Motor neuron (in vitro differentiated cells): ENCODE measurements around the gene FBXO47. TPM values are rescaled to one million over a fixed set of nuclear protein-coding genes. Genes with fewer than 3 reads are reported as not detected.

Experiments used
- ATAC-seq, 8 experiments: fragments of 200-7000 bp; cut with Tn5 transposase; replicated peaks in 6 of 8; 2 replicates each; pipeline ENCODE4 v1.8.0; 2021; ENCODE audit warnings: mild to moderate bottlenecking in 8 of 8, moderate library complexity in 8 of 8
- H3K27ac ChIP-seq, 2 donors: fragments of 250-450 bp; sonication (Bioruptor Pico); 2 replicates each; pipeline ENCODE4 v1.9.0; 2021; ENCODE audit warnings: antibody characterized with exemption in 2 of 2, mild to moderate bottlenecking in 2 of 2, moderate library complexity in 1 of 2
- H3K4me1 ChIP-seq, 2 donors: fragments of 250-450 bp; sonication (Bioruptor Pico); replicated peaks in 1 of 2; 2 replicates each; pipeline ENCODE4 v1.6.1; 2021; ENCODE audit warnings: antibody characterized with exemption in 2 of 2, mild to moderate bottlenecking in 2 of 2, moderate library complexity in 1 of 2
- H3K4me3 ChIP-seq, 5 donors: fragments of 250-450 bp; sonication (Bioruptor Pico); 2 replicates each; pipeline ENCODE4 v1.9.0; 2021; ENCODE audit warnings: antibody characterized with exemption in 5 of 5, mild to moderate bottlenecking in 5 of 5, moderate library complexity in 4 of 5
- WGBS, 10 experiments: fragments of 450-650 bp; shearing (Covaris generic); methylation state at CpG; one replicate each; pipeline ENCODE4 v1.0.0; 2022; 5-methylcytosine and 5-hydroxymethylcytosine counted together
- in situ Hi-C, 9 experiments: fragments of 400-800 bp; cut with MboI; loops; one replicate each; pipeline ENCODE4 v1.15.0; 2021; ENCODE audit warnings: low sequenced_read_pairs in 9 of 9, low pct_unique_long_range_greater_than_20kb in 2 of 9; ENCODE audit not compliant: unreplicated experiment in 9 of 9
- total RNA-seq, 8 experiments: library from RNA; unstranded; fragments of 300-600 nt; gene quantifications; 2 replicates each; pipeline versions ENCODE4 v1.2.3 to v1.2.4, GENCODE V29; 2022

Gene FBXO47, protein sequence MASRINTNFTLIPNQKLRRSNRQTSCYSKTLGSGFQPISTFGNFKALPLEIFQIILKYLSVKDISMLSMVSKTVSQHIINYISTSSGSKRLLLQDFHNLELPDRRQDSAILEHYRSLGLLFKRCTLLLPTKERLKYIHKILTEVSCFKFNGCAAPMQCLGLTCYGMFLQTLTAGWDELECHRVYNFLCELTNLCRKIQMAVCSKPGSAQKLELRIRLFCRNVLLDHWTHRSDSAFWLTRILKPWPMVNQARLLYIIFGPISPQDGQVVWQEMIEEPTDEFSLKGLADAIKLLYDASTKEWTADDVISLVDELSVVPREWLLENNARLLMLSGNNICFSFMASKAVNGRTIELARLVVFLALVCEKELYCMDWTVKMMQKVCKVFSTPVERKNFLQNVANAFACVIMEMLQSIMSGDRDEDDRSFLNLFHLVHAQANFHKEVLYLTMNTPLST
- total RNA-seq: under 1 TPM in 2 of 8 experiments, not detected in 6; 0.07 to 0.20 TPM

DNA sequence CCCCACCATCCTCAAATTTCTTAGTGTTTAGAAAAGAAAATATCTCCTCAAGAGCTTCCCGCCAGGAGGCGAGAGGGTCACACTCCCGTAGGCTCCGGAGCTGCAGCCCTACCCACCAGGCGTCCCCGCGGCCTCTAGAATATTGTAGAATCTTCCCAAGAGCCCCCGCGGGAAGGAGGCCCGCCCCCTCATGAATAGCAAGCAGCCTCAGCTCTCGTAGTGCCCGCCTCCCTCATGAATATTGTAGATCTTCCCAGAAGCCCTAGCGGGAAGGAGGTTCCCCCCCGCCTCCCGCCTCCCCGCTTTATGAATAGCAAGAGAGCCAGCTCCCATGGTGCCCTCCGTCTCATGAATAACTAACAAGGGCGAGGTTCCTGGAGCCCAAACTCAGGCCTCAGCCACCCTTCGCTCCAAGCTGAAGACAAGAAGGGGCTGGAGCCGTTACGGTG lies at the start of gene FBXO47:
FBXO47 (minus strand) TSS at position 114 of the 449 bp plus-strand sequence. CDS start 4,378 bp downstream, outside the sequence.
- no peak within 1 kb of the TSS for H3K4me3 ChIP-seq
- ATAC-seq: peak; percentile 79 to 99 (median 98)
- peaks cover 0 to 7% of the 10 kb centered on the region in 2 donors for H3K4me1 ChIP-seq
- no peak within 1 kb of the TSS for H3K27ac ChIP-seq
- 0 to 80% (median 40%) methylated on average over 1 to 4 of the region's 21 CpGs; no CpG with 5 or more reads in 3 of the 10 experiments for WGBS, 10 experiments
- in situ Hi-C loops: no loop called here

DNA sequence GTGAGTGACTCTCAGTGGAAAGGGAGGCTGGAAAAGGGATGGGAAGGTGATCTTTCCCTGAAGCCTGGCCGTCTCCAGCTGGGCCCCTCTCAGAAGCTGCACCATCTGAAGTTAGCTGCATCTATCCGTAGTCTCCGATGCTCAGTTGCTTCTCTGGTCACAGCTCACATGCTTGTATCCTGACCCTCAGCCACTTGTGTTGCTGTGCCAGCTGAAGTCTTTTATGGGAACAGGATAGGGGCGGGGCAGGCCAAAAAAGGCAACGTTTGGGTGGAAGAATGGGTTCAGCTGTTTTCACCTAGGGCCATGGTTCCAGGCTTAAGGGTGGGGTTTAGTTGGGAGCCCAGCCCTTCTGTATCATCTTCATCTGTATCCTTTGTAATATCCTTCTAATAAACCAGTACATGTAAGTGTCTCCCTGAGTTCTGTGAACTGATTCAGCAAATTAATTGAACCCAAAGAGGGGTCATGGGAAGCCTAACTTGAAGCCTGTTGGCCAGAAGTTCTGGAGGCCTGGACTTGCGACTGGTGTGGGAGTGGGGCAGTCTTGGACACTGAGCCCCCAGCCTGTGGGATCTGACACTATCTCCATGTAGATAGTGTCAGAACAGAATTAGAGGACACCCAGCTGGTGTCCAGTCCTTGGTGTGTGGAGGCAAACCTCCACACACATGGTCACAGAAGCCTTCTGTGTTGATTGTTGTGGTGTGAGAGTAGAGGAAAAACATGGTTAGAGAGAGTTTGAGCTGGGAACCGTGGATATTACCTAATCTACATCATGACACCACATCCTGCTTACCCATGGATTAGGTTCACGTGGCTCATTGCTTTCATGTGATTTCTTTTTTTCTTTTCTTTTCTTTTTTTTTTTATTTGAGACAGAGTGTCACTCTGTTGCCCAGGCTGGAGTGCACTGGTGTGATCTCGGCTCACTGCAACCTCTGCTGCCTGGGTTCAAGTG lies 49.3 kb upstream of the FBXO47 start:
- no peak overlapping the region for H3K27ac ChIP-seq
- no peak overlapping the region for H3K4me3 ChIP-seq
- in situ Hi-C loops: no loop called here
- 0 to 100% (median 68%) methylated on average over 1 to 5 of the region's 9 CpGs for WGBS, 10 experiments
- no peak for ATAC-seq
- H3K4me1 ChIP-seq: peaks cover 8 to 9% of the 10 kb centered on the region in 2 donors

DNA sequence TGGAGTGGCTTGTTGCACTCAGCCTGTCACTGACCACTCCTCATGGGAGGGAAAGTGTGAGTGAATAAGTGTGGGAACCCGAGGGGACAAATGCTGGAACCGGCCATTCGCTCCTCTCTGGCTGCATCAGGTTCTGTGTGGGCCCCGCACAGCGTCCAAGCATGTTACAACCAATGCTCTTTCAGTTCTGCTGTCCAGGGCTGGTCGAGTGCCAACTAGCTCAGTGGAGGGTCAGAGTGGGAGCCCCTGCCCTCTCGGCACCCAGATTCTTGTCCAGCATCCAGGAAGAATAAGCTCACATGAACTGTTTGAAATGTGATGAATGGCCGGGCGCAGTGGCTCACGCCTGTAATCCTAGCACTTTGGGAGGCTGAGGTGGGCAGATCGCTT lies 48.3 kb upstream of the FBXO47 start:
- H3K27ac ChIP-seq: peak overlapping the region in 1 of 2 donors; percentile 79
- WGBS, 10 experiments: 60 to 100% (median 90%) methylated on average over 1 to 5 of the region's 11 CpGs; no CpG with 5 or more reads in 7 of the 10 experiments
- H3K4me1 ChIP-seq: peaks cover 8 to 9% of the 10 kb centered on the region in 2 donors
- ATAC-seq: no peak
- no peak overlapping the region for H3K4me3 ChIP-seq
- in situ Hi-C loops: no loop called here

DNA sequence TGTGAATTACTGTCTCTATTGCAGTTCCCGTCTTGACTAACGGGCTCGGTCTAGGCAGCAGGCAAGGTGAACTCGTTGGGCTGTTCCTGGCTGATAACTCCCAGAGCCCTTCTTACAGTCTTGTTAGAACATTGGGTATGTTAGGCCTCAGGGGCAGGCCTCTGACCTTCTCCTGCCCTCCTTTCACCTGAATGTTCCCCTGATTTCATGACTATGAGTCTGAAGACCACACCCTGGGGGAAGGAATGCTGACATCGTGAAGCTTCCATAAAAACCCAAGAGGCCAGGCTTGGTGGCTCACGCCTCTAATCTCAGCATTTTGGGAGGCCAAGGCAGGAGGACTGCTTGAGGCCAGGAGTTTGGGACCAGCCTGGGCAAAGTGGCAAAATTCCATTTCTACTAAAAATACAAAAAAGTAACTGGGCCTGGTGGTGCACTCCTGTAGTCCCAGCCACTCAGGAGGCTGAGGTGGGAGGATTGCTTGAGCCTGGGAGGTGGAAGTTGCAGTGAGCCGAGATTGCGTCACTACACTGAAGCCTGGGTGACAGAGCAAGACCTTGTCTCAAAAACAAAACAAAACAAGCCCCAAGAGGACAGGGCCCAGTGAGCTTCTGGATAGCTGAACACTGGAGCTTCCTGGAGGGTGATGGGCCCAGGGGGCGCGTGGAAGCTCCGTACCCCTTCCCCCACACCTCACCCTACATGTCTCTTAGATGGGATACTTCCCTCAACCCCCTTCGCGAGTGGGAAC lies 47.8 kb upstream of the FBXO47 start:
- in situ Hi-C loops: no loop called here
- Histone ChIP-seq H3K27ac (peak overlapping the region; percentile 35 to 79), H3K4me1 (peaks cover 8 to 9% of the 10 kb centered on the region in 2 donors), H3K4me3 (no peak overlapping the region)
- ATAC-seq: peak in 1 of 8 experiments; percentile 61
- WGBS, 10 experiments: 55 to 100% (median 91%) methylated on average over 1 to 9 of the region's 13 CpGs; no CpG with 5 or more reads in 2 of the 10 experiments

DNA sequence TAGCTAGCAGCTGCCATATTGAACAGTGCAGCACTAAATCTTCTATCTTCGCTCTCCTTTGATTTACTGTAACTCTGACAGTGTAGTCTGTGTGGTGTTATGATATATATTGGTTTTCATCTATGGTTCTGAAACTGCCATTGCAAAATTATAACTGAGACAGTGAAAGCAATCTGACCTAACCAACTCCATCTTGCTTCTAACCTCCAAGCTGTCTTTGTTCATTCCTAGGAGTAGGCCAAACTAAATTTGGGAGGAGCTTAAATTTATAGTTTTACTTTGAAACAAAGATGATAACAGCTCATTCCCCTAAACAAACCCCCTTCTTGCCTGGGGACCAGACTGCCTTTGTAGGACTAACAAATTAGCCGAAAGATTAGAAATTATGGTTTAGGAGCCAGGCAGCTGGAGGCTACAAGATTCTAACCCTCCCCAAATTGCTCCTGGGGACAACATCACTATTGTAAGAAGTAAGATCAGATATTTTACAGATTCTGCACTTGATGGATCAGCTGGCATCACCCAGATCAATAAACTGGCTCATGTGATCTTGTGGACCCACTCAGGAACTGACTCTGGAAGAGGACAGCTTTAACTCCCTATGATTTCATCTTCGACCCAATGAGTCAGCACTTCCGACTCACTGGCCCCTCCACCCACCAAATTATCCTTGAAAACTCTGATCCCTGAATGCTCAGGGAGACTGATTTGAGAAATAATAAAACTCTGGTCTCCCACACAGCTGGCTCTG lies 47.0 kb upstream of the FBXO47 start:
- H3K27ac ChIP-seq: peak overlapping the region; percentile 35 to 79
- H3K4me1 ChIP-seq: peaks cover 8 to 9% of the 10 kb centered on the region in 2 donors
- peak in 7 of 8 experiments; percentile 84 to 98 (median 96) for ATAC-seq
- WGBS, 10 experiments: 33 to 100% (median 76%) methylated on average over 1 to 4 of the region's 4 CpGs
- in situ Hi-C loops: no loop called here
- H3K4me3 ChIP-seq: no peak overlapping the region

DNA sequence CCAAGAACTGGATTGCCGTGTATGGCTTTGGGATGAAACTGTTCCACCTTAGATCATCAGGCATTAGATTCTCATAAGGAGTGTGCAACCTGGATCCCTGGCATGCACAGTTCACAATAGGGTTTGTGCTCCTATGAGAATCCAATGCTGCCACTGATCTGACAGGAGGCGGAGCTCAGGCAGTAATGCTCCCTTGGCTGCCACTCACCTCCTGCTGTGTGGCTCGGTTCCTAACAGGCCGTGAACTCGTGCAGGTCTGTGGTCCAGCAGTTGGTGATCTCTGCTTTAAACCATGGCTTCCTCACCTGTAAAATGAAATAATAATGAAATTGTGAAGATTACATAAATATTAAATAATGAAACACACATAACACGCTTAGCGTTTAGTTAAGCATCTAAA lies 45.5 kb upstream of the FBXO47 start:
- no peak for ATAC-seq
- no peak overlapping the region for H3K4me3 ChIP-seq
- in situ Hi-C loops: no loop called here
- 60 to 100% (median 73%) methylated on average over 1 to 5 of the region's 7 CpGs; no CpG with 5 or more reads in 1 of the 10 experiments for whole genome bisulfite sequencing, 10 experiments
- peaks cover 8 to 9% of the 10 kb centered on the region in 2 donors for H3K4me1 ChIP-seq
- no peak overlapping the region for H3K27ac ChIP-seq

DNA sequence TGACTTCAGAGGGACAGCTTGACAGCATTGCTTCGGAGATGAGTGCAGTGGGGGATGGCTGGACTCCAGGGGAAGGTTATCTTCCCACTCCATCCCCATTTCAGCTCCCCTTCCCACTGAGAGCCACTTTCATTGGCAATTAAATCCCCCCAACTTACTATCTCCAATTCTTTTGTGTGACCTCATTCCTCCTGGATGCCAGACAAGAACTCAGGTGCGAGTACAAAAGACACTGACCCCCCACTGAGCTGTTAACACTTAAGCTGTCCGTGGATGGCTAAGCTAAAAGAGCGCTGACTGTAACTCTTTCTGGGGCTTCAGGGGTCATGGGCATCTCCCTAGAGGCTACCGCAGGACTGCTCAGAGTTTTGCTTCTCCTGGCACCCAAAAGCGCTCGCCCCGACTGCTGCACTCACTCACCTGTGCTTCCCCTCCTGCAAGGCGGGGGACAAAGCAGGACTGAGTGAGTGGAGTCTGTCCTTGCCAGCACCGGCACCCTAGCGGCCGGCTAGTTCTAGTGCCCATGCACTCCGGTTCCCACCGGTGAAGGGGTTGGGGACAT lies 44.8 kb upstream of the FBXO47 start:
- in situ Hi-C loops: no loop called here
- Histone ChIP-seq H3K27ac (no peak overlapping the region), H3K4me3 (no peak overlapping the region), H3K4me1 (peaks cover 8 to 9% of the 10 kb centered on the region in 2 donors)
- ATAC-seq: no peak
- WGBS, 10 experiments: 25 to 82% (median 72%) methylated on average over 2 to 10 of the region's 14 CpGs; no CpG with 5 or more reads in 3 of the 10 experiments

DNA sequence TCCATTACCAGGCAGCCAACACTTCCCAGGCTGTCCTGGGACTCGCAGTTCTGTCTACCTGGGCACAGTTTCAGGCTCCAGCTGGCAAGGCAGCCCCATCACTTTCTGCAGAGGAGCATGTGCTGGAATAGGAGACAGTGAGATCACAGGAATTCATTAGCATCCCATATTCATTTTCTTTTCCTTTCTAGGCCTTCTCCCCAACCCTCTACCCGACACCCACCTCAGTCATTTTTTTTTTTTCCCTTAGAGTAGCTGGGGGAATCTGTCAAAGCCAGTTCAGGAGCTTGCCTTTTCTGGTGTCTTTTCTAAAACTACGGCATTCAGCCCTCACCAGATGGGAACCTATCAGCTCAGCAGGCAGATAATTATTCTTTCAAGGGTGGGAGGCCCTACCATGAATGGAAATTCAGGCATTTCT lies 42.4 kb upstream of the FBXO47 start:
- in situ Hi-C loops: no loop called here
- Histone ChIP-seq H3K4me3 (no peak overlapping the region), H3K4me1 (peaks cover 5 to 6% of the 10 kb centered on the region in 2 donors), H3K27ac (peak overlapping the region in 1 of 2 donors; percentile 31)
- 0 to 100% (median 52%) methylated on average over 1 to 3 of the region's 3 CpGs; no CpG with 5 or more reads in 4 of the 10 experiments for WGBS, 10 experiments
- peak in 5 of 8 experiments; percentile 11 to 74 (median 55) for ATAC-seq

DNA sequence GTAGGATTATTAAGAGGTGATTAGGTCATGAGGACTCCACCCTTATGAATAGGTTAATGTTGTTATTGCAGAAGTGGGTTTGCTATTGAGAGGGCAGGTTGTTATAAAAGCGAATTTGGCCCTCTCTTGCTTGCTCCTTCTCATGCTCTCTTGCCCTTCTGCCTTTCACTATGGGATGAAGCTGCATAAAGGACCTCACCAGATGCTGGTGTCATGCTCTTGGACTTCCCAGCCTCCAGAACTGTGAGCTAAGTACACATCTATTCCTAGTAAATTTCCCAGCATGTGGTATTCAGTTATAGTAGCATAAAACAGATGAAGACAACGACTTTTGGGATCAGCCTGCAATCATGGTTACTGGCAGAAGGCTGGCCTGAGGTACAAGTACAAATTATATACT lies 41.4 kb upstream of the FBXO47 start:
- no peak for ATAC-seq
- WGBS, 10 experiments: 0 to 80% (median 19%) methylated on average over 1 to 2 of the region's 2 CpGs; no CpG with 5 or more reads in 2 of the 10 experiments
- no peak overlapping the region for H3K4me3 ChIP-seq
- no peaks in the 10 kb centered on the region for H3K4me1 ChIP-seq
- in situ Hi-C loops: no loop called here
- H3K27ac ChIP-seq: no peak overlapping the region

DNA sequence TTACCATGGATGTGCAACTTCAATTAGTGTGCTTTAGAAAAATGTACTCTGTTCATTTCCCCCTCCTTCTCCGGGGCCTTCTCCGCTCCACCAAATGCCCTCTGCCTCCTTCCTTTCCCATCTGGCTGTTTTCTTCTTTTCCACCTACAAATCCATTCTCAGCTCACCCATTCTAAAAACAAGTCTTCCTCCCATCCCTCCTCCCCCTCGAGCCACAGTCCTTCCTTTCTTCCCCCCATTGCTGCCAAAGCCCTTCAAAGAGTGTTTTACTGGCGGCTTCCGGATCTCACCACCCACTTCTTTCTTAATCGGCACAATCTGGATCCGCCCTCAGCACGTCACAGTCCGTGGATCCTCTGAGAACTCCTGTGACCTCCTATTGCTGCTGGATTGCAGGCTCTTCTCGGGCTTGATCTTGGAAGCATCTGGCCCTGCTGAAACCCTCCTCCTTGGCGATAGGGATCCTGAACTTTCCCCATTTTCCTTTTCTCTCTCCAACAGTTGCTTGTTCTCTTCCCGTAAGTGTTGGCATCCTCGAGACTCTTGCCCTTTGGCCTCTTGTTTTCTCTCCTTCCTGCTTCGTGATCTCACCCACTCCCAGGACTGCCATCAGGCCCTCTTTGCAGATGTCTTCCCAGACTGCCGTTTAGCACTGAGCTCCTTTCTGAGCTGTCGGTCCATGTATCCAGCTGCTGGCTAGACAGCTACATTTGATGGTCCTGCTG lies 36.0 kb upstream of the FBXO47 start:
- WGBS, 10 experiments: 7 to 92% (median 79%) methylated on average over 2 to 13 of the region's 16 CpGs; no CpG with 5 or more reads in 1 of the 10 experiments
- Histone ChIP-seq H3K4me3 (no peak overlapping the region), H3K27ac (no peak overlapping the region), H3K4me1 (no peaks in the 10 kb centered on the region)
- in situ Hi-C loops: no loop called here
- ATAC-seq: peak in 3 of 8 experiments; percentile 49 to 66 (median 63)
